ENCODE data around the gene RBSN. TPM values are rescaled to one million over a fixed set of nuclear protein-coding genes. Genes with fewer than 3 reads are reported as not detected.

Gene RBSN
- total and polyA plus RNA-seq, 2 of the 4 experiments (the other 2 are of a cell fraction): 8.7 to 33.7 TPM

DNA sequence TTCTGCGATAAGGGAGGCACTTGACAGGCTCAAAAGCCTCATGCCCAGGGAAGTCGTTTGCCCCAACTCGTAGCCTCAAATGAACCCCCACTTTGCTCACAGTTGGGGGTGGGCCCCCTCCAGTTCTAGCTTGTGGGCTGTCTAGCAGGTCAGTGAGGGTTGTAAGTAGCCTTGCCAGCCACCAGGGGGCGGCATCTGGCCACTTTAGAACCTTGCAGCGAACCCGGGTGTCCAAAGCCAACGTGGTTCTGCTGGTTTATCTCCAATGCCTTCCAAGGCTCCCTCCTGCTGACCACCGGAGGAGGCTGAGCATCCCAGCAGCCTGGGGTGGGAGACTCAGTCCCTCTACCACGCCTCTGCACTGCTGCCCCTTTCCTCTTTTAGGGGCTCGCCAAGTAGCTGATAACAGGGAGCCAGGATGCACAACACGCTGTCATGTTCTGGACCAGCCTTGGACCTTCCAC is 9.2 kb upstream of the RBSN start:
- H3K4me3 ChIP-seq (ENCODE audit: insufficient read depth, low read depth, low read length): no peak overlapping the region
- no peak overlapping the region for H2BK20ac ChIP-seq (ENCODE audit: low read depth, low read length)
- in situ Hi-C loops (cut with MboI; ENCODE audit: low sequenced_read_pairs) (loop anchor here (25.0 kb wide), 1 partner anchor 279 kb away; no protein-coding TSS in a partner anchor), intact Hi-C loops (cut with micrococcal nuclease) (loop anchor here (1.0 to 10.0 kb wide), 3 partner anchors 94 to 449 kb away; no protein-coding TSS in a partner anchor), dilution Hi-C loops (cut with HindIII; ENCODE audit: low sequenced_read_pairs, unreplicated experiment) (no loop called here)
- H3K4ac ChIP-seq (ENCODE audit: low read depth, low read length): no peak overlapping the region
- no peak overlapping the region for H3K4me2 ChIP-seq (ENCODE audit: low read depth, low read length)
- TF ChIP-seq CTCF (conservative IDR thresholded peaks at IDR 0.05; ENCODE audit: low read depth, low read length) (peak; percentile 72), RAD21 (IDR thresholded peaks at IDR 0.05; ENCODE audit: low read length) (peak; percentile 68), SMC3 (IDR thresholded peaks at IDR 0.05; ENCODE audit: low read depth, low read length) (peak; percentile 50), MAFK (IDR thresholded peaks at IDR 0.05; ENCODE audit: low read depth, low read length) (no peak)
- H4K20me1 ChIP-seq (ENCODE audit: insufficient read depth, low read length): no peaks in the 10 kb centered on the region
- H3K27me3 ChIP-seq (ENCODE audit: control insufficient read depth, insufficient read depth, low read length): peaks cover 20% of the 10 kb centered on the region
- H3K27ac ChIP-seq (ENCODE audit: insufficient read depth, low read length): no peak overlapping the region
- H4K5ac ChIP-seq (ENCODE audit: low read depth, low read length): no peak overlapping the region
- ChIA-PET CTCF (interaction anchor here (0.7 to 2.3 kb wide), 9 partner anchors 9 to 297 kb away, joined by 3 to 6 read pairs (median 3); no protein-coding TSS in a partner anchor), POLR2A (ENCODE audit: unreplicated experiment) (no interaction called here)
- no peak overlapping the region for H4K91ac ChIP-seq (ENCODE audit: insufficient read depth, low read depth, low read length)
- DNase-seq (peak; percentile 69), ATAC-seq (ENCODE audit: low read depth) (peak; percentile 98)
- peak overlapping the region; percentile 82 for H2AFZ ChIP-seq (replicated peaks; ENCODE audit: low read length, poor library complexity)
- no peak overlapping the region for H3K23ac ChIP-seq (ENCODE audit: low read depth, low read length)
- H2BK120ac ChIP-seq (ENCODE audit: low read depth, low read length): no peak overlapping the region
- H3K79me1 ChIP-seq (ENCODE audit: low read depth in 1 of 2, low read length in 2 of 2): no peaks in the 10 kb centered on the region
- no TSS peak for BruUV-seq (replicated peaks)
- H3K18ac ChIP-seq (ENCODE audit: low read depth, low read length): no peak overlapping the region
- no peak overlapping the region for H2BK15ac ChIP-seq (ENCODE audit: low read depth, low read length)
- peak overlapping the region; percentile 37 for H2AK9ac ChIP-seq (replicated peaks; ENCODE audit: low read depth, low read length, poor library complexity)
- H3K9ac ChIP-seq (ENCODE audit: low read depth, low read length): no peak overlapping the region
- no peak overlapping the region for H2BK5ac ChIP-seq (ENCODE audit: low read depth, low read length, poor library complexity, severe bottlenecking)
- H4K8ac ChIP-seq (ENCODE audit: low read depth in 2 of 2, low read length in 2 of 2): no peak overlapping the region
- H3K56ac ChIP-seq (ENCODE audit: extremely low read depth, insufficient read depth, low read length): no peak overlapping the region
- WGBS, 2 experiments (ENCODE audit: extremely low coverage in 2 of 2, insufficient read length in 1 of 2): 3% methylated on average over 4 of the region's 11 CpGs; no CpG with 5 or more reads in 1 of the 2 experiments
- no peak overlapping the region for H3K14ac ChIP-seq (replicated peaks; ENCODE audit: low read depth, low read length)
- no peaks in the 10 kb centered on the region for H3K9me3 ChIP-seq (ENCODE audit: control insufficient read depth, insufficient read depth, low read length)
- H3K9me1 ChIP-seq (ENCODE audit: insufficient read depth, low read length): no peaks in the 10 kb centered on the region
- no peaks in the 10 kb centered on the region for H3K36me3 ChIP-seq (ENCODE audit: control insufficient read depth, insufficient read depth, low read length)
- H2AK5ac ChIP-seq (ENCODE audit: low read depth, low read length): no peak overlapping the region
- no peaks in the 10 kb centered on the region for H3K4me1 ChIP-seq (ENCODE audit: control insufficient read depth, insufficient read depth, low read length)

Measured in IMR-90 (cell line).